Hepatocyte (in vitro differentiated cells): ENCODE data around the gene TNNT3. TPM values are rescaled to one million over a fixed set of nuclear protein-coding genes. Genes with fewer than 3 reads are reported as not detected.

Experiments
- DNase-seq: peaks from one replicate; pipeline ENCODE4 v3.0.0-alpha.2; 2016; ENCODE audit warnings: low spot score
- H2AFZ ChIP-seq: fragments of 200-600 bp; sonication (generic); 2 replicates; pipeline ENCODE4 v1.6.0; 2016; ENCODE audit warnings: antibody characterized with exemption, mild to moderate bottlenecking
- H3K27ac ChIP-seq: fragments of 200-600 bp; sonication (generic); 2 replicates; pipeline ENCODE4 v1.5.1; 2016; ENCODE audit warnings: mild to moderate bottlenecking
- H3K27me3 ChIP-seq: fragments of 200-600 bp; sonication (generic); 2 replicates; pipeline ENCODE4 v1.6.1; 2016
- H3K36me3 ChIP-seq: fragments of 200-600 bp; sonication (generic); replicated peaks from 2 replicates; pipeline ENCODE4 v1.5.1; 2016; ENCODE audit warnings: low read depth; ENCODE audit not compliant: insufficient read depth
- H3K4me1 ChIP-seq: fragments of 200-600 bp; sonication (generic); 2 replicates; pipeline ENCODE4 v1.5.1; 2016; ENCODE audit warnings: mild to moderate bottlenecking, moderate library complexity; ENCODE audit not compliant: insufficient read depth
- H3K4me2 ChIP-seq: fragments of 200-600 bp; sonication (generic); 2 replicates; pipeline ENCODE4 v1.6.0; 2016
- H3K4me3 ChIP-seq: fragments of 200-600 bp; sonication (generic); 2 replicates; pipeline ENCODE4 v1.5.1; 2016; ENCODE audit warnings: mild to moderate bottlenecking
- H3K79me2 ChIP-seq: fragments of 200-600 bp; sonication (generic); 2 replicates; pipeline ENCODE4 v1.6.0; 2017; ENCODE audit warnings: mild to moderate bottlenecking
- H3K9me2 ChIP-seq: fragments of 200-600 bp; sonication (generic); replicated peaks from 2 replicates; pipeline ENCODE4 v1.6.0; 2017; ENCODE audit warnings: mild to moderate bottlenecking; ENCODE audit not compliant: insufficient read depth
- H3K9me3 ChIP-seq: fragments of 200-600 bp; sonication (generic); 2 replicates; pipeline ENCODE4 v1.5.1; 2016; ENCODE audit warnings: low read depth, mild to moderate bottlenecking
- H4K20me1 ChIP-seq: fragments of 200-600 bp; sonication (generic); 2 replicates; pipeline ENCODE4 v1.6.0; 2016; ENCODE audit warnings: mild to moderate bottlenecking; ENCODE audit not compliant: insufficient read depth, poor library complexity, severe bottlenecking
- EZH2 ChIP-seq: fragments of 200-600 bp; sonication (generic); IDR thresholded peaks from 2 replicates; pipeline ENCODE4 v1.6.1; 2016; ENCODE audit warnings: antibody characterized with exemption, mild to moderate bottlenecking, borderline replicate concordance
- EZH2phosphoT487 ChIP-seq: fragments of 200-600 bp; sonication (generic); IDR thresholded peaks from one replicate; pipeline ENCODE4 v1.6.1; 2018; ENCODE audit warnings: antibody characterized with exemption, mild to moderate bottlenecking, low read depth, moderate library complexity; ENCODE audit not compliant: unreplicated experiment, severe bottlenecking
- WGBS: methylation state at CpG from one replicate; pipeline ENCODE4 v1.1.6; 2016; ENCODE audit warnings: low lambda C conversion rate; ENCODE audit errors: missing lambda C conversion rate; 5-methylcytosine and 5-hydroxymethylcytosine counted together
- polyA plus RNA-seq: library from polyadenylated mRNA; unstranded; fragments of >200 nt; fragmentation: Nextera tagmentation; extraction: Ambion mirVana; gene quantifications from 2 replicates; pipeline ENCODE4 v1.2.1, GENCODE V29; 2016
- total RNA-seq: library from RNA; depleted of rRNA; stranded (reverse); fragments of >200 nt; gene quantifications from 2 replicates; pipeline ENCODE4 v1.2.3, GENCODE V29; 2014
- TF ChIP-seq, protein P1 (sequence below): fragments of 200-600 bp; sonication (generic); IDR thresholded peaks from 2 replicates; pipeline ENCODE4 v1.5.1; 2016; ENCODE audit warnings: antibody characterized with exemption, mild to moderate bottlenecking; ENCODE audit not compliant: poor library complexity

The TNNT3 gene
- total and polyA plus RNA-seq, 2 experiments from 2014 or later: 19.2 to 29.9 TPM

DNA sequence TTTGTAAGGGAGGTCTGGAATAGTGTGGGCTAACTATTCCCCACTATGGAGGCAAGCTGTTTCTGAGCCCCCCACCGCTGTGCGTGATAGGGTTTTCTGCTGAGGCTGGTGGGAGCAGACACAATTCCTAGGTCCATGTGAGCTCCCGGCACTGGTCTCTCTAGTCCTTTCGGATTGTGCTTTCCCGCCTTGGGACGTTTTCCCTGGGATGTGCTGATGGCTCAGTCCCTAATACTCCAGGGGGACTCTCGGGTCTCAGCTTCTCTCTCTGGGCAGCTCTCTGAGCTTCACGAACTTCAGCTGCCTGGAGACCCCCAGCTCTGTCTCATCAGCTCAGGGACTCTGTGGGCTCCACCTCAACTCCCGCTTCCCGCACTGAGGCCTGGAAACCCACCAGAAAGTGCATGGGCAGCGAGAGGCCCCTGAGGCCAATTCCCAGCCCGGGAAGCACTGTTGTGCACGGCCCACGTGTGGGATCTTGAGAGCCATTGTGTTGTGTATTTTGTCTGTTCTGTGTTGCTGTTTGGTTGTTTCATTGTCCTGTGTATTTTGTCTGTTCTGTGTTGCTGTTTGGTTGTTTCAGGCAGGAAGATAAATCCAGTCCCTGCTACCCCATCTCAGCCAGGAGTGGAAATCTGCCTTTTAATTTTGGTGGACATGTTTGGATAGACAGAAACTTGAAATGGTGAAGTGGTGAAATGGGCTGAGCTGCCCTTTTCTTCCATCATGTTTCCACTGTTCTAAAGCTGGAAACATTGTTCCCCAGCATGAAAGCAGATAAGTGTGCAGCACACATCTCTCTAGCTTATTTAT, 12.7 kb upstream of the TNNT3 start:
- no peak overlapping the region for H3K4me2 ChIP-seq
- H3K79me2 ChIP-seq: no peaks in the 10 kb centered on the region
- no peak for DNase-seq
- H3K4me3 ChIP-seq: no peak overlapping the region
- H3K36me3 ChIP-seq: no peaks in the 10 kb centered on the region
- 57% methylated on average over 14 of the region's 14 CpGs for WGBS
- H3K27ac ChIP-seq: peak overlapping the region; percentile 86
- no peaks in the 10 kb centered on the region for H4K20me1 ChIP-seq
- H2AFZ ChIP-seq: peak overlapping the region; percentile 28
- no peaks in the 10 kb centered on the region for H3K9me2 ChIP-seq
- H3K4me1 ChIP-seq: peaks cover 23% of the 10 kb centered on the region
- H3K9me3 ChIP-seq: no peaks in the 10 kb centered on the region
- TF ChIP-seq EZH2 (no peak), EZH2phosphoT487 (no peak)
- TF ChIP-seq, protein P1, sequence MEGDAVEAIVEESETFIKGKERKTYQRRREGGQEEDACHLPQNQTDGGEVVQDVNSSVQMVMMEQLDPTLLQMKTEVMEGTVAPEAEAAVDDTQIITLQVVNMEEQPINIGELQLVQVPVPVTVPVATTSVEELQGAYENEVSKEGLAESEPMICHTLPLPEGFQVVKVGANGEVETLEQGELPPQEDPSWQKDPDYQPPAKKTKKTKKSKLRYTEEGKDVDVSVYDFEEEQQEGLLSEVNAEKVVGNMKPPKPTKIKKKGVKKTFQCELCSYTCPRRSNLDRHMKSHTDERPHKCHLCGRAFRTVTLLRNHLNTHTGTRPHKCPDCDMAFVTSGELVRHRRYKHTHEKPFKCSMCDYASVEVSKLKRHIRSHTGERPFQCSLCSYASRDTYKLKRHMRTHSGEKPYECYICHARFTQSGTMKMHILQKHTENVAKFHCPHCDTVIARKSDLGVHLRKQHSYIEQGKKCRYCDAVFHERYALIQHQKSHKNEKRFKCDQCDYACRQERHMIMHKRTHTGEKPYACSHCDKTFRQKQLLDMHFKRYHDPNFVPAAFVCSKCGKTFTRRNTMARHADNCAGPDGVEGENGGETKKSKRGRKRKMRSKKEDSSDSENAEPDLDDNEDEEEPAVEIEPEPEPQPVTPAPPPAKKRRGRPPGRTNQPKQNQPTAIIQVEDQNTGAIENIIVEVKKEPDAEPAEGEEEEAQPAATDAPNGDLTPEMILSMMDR: no peak
- H3K27me3 ChIP-seq: no peaks in the 10 kb centered on the region

DNA sequence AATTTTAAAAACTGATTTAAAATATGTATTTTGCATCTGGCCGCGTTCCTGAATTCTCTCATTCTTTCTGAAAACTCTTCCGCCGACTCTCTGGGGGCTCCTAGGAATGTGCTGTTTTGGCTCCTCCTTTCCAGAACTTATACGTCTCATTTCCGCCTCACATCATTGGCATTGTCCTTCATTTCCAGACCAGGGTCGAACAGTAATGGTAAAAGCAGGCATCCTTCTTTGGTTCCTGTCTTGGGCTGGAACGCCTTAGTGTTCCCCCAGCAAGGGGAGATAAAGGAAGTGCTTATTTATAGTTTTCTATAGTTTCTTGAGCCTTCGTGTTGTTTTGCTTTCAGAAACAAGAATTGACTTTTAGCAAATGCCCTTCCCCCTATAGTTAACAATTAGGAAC, 10.9 kb upstream of the TNNT3 start:
- Histone ChIP-seq H3K9me3 (no peaks in the 10 kb centered on the region), H3K9me2 (no peaks in the 10 kb centered on the region), H2AFZ (no peak overlapping the region), H3K27me3 (no peaks in the 10 kb centered on the region), H3K36me3 (no peaks in the 10 kb centered on the region), H4K20me1 (no peaks in the 10 kb centered on the region), H3K79me2 (no peaks in the 10 kb centered on the region), H3K27ac (peak overlapping the region; percentile 86), H3K4me3 (no peak overlapping the region), H3K4me1 (peaks cover 23% of the 10 kb centered on the region), H3K4me2 (peak overlapping the region; percentile 44)
- TF ChIP-seq, protein P1: no peak
- TF ChIP-seq EZH2 (no peak), EZH2phosphoT487 (no peak)
- WGBS: 59% methylated on average over 9 of the region's 9 CpGs
- DNase-seq: no peak

DNA sequence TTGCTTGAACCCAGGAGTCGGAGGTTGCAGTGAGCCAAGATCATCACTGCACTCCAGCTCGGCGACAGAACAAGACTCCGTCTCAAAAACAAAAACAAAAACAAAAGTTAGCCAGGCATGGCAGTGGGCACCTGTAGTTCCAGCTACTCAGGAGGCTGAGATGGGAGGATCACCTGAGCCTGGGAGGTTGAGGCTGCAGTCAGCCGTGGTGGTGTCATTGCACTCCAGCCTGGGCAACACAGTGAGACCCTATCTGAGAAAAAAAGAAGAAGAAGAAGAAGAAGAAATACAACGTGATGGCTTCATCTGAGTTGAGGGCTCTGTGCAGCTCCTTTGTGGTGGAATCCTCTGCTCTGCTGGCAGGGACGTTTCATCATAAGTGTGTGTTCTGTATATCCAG, 10.0 kb upstream of the TNNT3 start:
- no peaks in the 10 kb centered on the region for H4K20me1 ChIP-seq
- WGBS: 97% methylated on average over 7 of the region's 7 CpGs
- no peak overlapping the region for H3K4me2 ChIP-seq
- H3K9me2 ChIP-seq: no peaks in the 10 kb centered on the region
- H3K9me3 ChIP-seq: no peaks in the 10 kb centered on the region
- peaks cover 23% of the 10 kb centered on the region for H3K4me1 ChIP-seq
- TF ChIP-seq EZH2: no peak
- TF ChIP-seq EZH2phosphoT487: no peak
- H3K27me3 ChIP-seq: no peaks in the 10 kb centered on the region
- H3K4me3 ChIP-seq: no peak overlapping the region
- no peaks in the 10 kb centered on the region for H3K36me3 ChIP-seq
- H2AFZ ChIP-seq: no peak overlapping the region
- H3K27ac ChIP-seq: no peak overlapping the region
- no peaks in the 10 kb centered on the region for H3K79me2 ChIP-seq
- DNase-seq: no peak

DNA sequence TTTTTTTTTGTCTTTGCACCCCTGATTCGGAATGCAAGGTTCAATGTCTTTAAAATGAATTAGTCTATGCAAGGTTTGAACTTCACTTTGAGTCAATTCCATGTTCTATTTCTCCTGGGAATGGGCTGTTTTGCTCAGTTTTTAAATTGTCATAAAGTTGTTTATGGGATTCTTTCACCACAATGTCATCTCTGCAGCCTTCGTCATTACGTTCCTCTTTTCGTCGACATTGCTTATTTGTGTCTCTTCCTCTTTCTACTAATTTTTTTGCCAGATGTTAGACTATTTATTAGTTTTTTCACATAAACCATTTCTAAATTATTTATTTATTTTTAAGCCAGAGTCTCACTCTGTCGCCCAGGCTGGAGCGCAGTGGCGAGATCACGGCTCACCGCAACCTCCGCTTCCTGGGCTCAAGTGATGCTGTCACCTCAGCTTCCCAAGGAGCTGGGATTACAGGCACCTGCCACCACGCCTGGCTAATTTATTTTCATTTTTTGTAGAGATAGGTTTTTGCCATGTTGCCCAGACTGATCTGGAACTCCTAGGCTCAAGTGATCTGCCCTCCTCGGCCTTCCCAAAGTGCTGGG, 7.1 kb upstream of the TNNT3 start:
- Histone ChIP-seq H3K4me3 (no peak overlapping the region), H4K20me1 (no peaks in the 10 kb centered on the region), H2AFZ (no peak overlapping the region), H3K4me1 (peaks cover 10% of the 10 kb centered on the region), H3K27ac (no peak overlapping the region), H3K9me3 (no peaks in the 10 kb centered on the region), H3K79me2 (no peaks in the 10 kb centered on the region), H3K4me2 (no peak overlapping the region), H3K36me3 (no peaks in the 10 kb centered on the region), H3K27me3 (no peaks in the 10 kb centered on the region), H3K9me2 (no peaks in the 10 kb centered on the region)
- WGBS: 86% methylated on average over 13 of the region's 13 CpGs
- DNase-seq: no peak
- TF ChIP-seq EZH2 (no peak), EZH2phosphoT487 (no peak)
- TF ChIP-seq, protein P1: no peak
